GM18502 (cell line): ENCODE data around the gene TMEM95.
A peak's percentile ranks its signal among the peaks of the same experiment; 100 is the strongest.
"Not testable (repeated sequence)": the region's sequence is repeated elsewhere in the genome, so short reads cannot be mapped to it uniquely, and the experiment has no call there.

Experiments used
- ATAC-seq: cut with Tn5 transposase; IDR thresholded peaks from one replicate; pipeline ENCODE4 v1.9.1; 2021; ENCODE audit warnings: mild to moderate bottlenecking; ENCODE audit not compliant: unreplicated experiment, poor library complexity

Gene TMEM95

GRCh38 chr17:7368599-7368994 is 13.6 kb downstream of the TMEM95 start:
- not testable (repeated sequence) for ATAC-seq

- no peak for ATAC-seq
Measured at GRCh38 chr17:7369825-7370224, 14.9 kb downstream of the TMEM95 start.

GRCh38 chr17:7370853-7371252 is 15.9 kb downstream of the TMEM95 start:
- ATAC-seq = no peak

- no peak for ATAC-seq
Measured at GRCh38 chr17:7374353-7374752, 19.4 kb downstream of the TMEM95 start.

- no peak for ATAC-seq
Measured at GRCh38 chr17:7379134-7379533, 24.2 kb downstream of the TMEM95 start.

- no peak for ATAC-seq
Measured at GRCh38 chr17:7380321-7380720, 25.4 kb downstream of the TMEM95 start.

- no peak for ATAC-seq
Measured at GRCh38 chr17:7380855-7381683, 26.1 kb downstream of the TMEM95 start, which contains the start of gene TNK1. Gene TNK1 (plus strand): TSS chr17:7381089. CDS start chr17:7382927, 1,838 bp downstream.

- no peak for ATAC-seq
Measured at GRCh38 chr17:7382901-7383300, 27.9 kb downstream of the TMEM95 start.

GRCh38 chr17:7383371-7383741 is 28.4 kb downstream of the TMEM95 start:
- ATAC-seq = no peak

- peak; percentile 85 for ATAC-seq
Measured at GRCh38 chr17:7383742-7384488, 29.0 kb downstream of the TMEM95 start.

GRCh38 chr17:7384489-7385081 is 29.6 kb downstream of the TMEM95 start:
- no peak for ATAC-seq

GRCh38 chr17:7388856-7389255 is 33.9 kb downstream of the TMEM95 start:
- no peak for ATAC-seq

GRCh38 chr17:7389924-7390910 is 35.3 kb downstream of the TMEM95 start:
- no peak for ATAC-seq

GRCh38 chr17:7391307-7391706 is 36.4 kb downstream of the TMEM95 start:
- ATAC-seq = no peak

GRCh38 chr17:7392696-7393612 is 38.0 kb downstream of the TMEM95 start:
- ATAC-seq = no peak

- ATAC-seq = peak; percentile 46
Measured at GRCh38 chr17:7393613-7394451, 38.9 kb downstream of the TMEM95 start.

GRCh38 chr17:7394452-7395191 is 39.7 kb downstream of the TMEM95 start, which contains the start of gene PLSCR3:
Gene PLSCR3 (minus strand): TSS chr17:7394525. CDS start chr17:7394110, 415 bp downstream.
- ATAC-seq = peak; percentile 88
